HT-29 (cell line): ENCODE measurements around the gene LACC1. TPM values are rescaled to one million over a fixed set of nuclear protein-coding genes. Genes with fewer than 3 reads are reported as not detected.

Source experiments
- DNase-seq: peaks from one replicate; pipeline ENCODE4 v3.0.0-alpha.2; 2015; ENCODE audit warnings: low spot score
- total RNA-seq: library from RNA; depleted of rRNA; stranded (reverse); fragments of >200 nt; shearing (Covaris generic); gene quantifications from 2 replicates; pipeline ENCODE4 v1.2.3, GENCODE V29; 2014; rRNA removed

The LACC1 gene
- total RNA-seq, result 2.1 and 5.7 TPM in 2 replicates

GRCh38 chr13:43879755-43880181 is at the start of gene LACC1:
Gene LACC1, plus strand, starts transcription at chr13:43879904. Its CDS starts 1,082 bp downstream, at chr13:43880986.
- peak; percentile 70 for DNase-seq

- DNase-seq, result no peak
These were observed 49.2 kb upstream of the LACC1 start for GRCh38 chr13:43830497-43830881.

- no peak for DNase-seq
These were observed 48.6 kb upstream of the LACC1 start for GRCh38 chr13:43831088-43831487.

- no peak for DNase-seq
These were observed 44.0 kb upstream of the LACC1 start for GRCh38 chr13:43835701-43836100.

GRCh38 chr13:43838909-43839308 is 40.8 kb upstream of the LACC1 start:
- no peak for DNase-seq

- DNase-seq, result no peak
These were observed 33.1 kb upstream of the LACC1 start for GRCh38 chr13:43846496-43847158.

- DNase-seq, result no peak
These were observed 31.6 kb upstream of the LACC1 start for GRCh38 chr13:43848001-43848649.

- DNase-seq, result no peak
These were observed 28.8 kb upstream of the LACC1 start for GRCh38 chr13:43850873-43851272.

GRCh38 chr13:43852923-43853404 is 26.7 kb upstream of the LACC1 start:
- no peak for DNase-seq

- DNase-seq, result no peak
These were observed 17.8 kb upstream of the LACC1 start for GRCh38 chr13:43861863-43862262.

- no peak for DNase-seq
These were observed 14.8 kb upstream of the LACC1 start for GRCh38 chr13:43864921-43865320.

GRCh38 chr13:43865892-43866291 is 13.8 kb upstream of the LACC1 start:
- DNase-seq, result no peak

- no peak for DNase-seq
These were observed 7.5 kb upstream of the LACC1 start for GRCh38 chr13:43872181-43872580.

- peak; percentile 50 for DNase-seq
These were observed 5.1 kb upstream of the LACC1 start for GRCh38 chr13:43874504-43875092.

GRCh38 chr13:43876366-43876765 is 3.3 kb upstream of the LACC1 start:
- DNase-seq, result no peak

GRCh38 chr13:43877326-43877725 is 2.4 kb upstream of the LACC1 start:
- DNase-seq, result no peak

- no peak for DNase-seq
These were observed 1.9 kb upstream of the LACC1 start for GRCh38 chr13:43877766-43878165.

GRCh38 chr13:43878892-43879754 is 581 bp upstream of the LACC1 start, which contains the start of gene CCDC122:
Gene CCDC122, minus strand, starts transcription at chr13:43879740. Its CDS starts 10,364 bp downstream, at chr13:43869376.
- peak; percentile 92 for DNase-seq

GRCh38 chr13:43880214-43880855 is 631 bp downstream of the LACC1 start:
- DNase-seq, result peak; percentile 40

- no peak for DNase-seq
These were observed 1.2 kb downstream of the LACC1 start for GRCh38 chr13:43880926-43881325.

- no peak for DNase-seq
These were observed 1.9 kb downstream of the LACC1 start for GRCh38 chr13:43881580-43881979.
